Upper lobe of right lung (tissue), 1 donor: ENCODE measurements around the gene DTNBP1. TPM values are rescaled to one million over a fixed set of nuclear protein-coding genes. Genes with fewer than 3 reads are reported as not detected.

Experiments
- ATAC-seq: fragments of 200-7000 bp; cut with Tn5 transposase; one replicate; pipeline ENCODE4 v1.9.1; 2020; ENCODE audit warnings: mild to moderate bottlenecking, moderate library complexity
- DNase-seq: peaks from one replicate; pipeline ENCODE4 v3.0.0-alpha.2; 2020
- H3K27ac ChIP-seq: fragments of 200-600 bp; one replicate; pipeline ENCODE4 v1.8.0; 2022
- H3K27me3 ChIP-seq: fragments of 200-600 bp; one replicate; pipeline ENCODE4 v1.8.0; 2022; ENCODE audit warnings: mild to moderate bottlenecking
- H3K36me3 ChIP-seq: fragments of 200-600 bp; one replicate; pipeline ENCODE4 v1.8.0; 2022
- H3K4me1 ChIP-seq: fragments of 200-600 bp; one replicate; pipeline ENCODE4 v1.8.0; 2022
- H3K4me3 ChIP-seq: fragments of 200-600 bp; one replicate; pipeline ENCODE4 v1.8.0; 2022; ENCODE audit warnings: mild to moderate bottlenecking
- H3K9me3 ChIP-seq: fragments of 200-600 bp; one replicate; pipeline ENCODE4 v1.8.0; 2022
- intact Hi-C: fragments of 100-400 bp; cut with DNase I; formaldehyde crosslinking; loops from one replicate; pipeline ENCODE4 v1.11.0; 2022
- total RNA-seq: library from RNA; stranded (reverse); fragmentation: NEBNext Ultra II Directional; extraction: Animal tissue kit (Norgen Biotek cat#: 25700); gene quantifications from one replicate; pipeline ENCODE4 v1.2.1, GENCODE V29; 2021
- TF ChIP-seq, protein P1 (sequence below): fragments of 200-600 bp; IDR thresholded peaks from one replicate; pipeline ENCODE4 v1.8.0; 2022; ENCODE audit warnings: antibody characterized with exemption
- donor health status: DM: no; HTN: yes; CAD: no; lungs with severe emphysema.

Gene DTNBP1
- total RNA-seq, 1 donor from 2014 or later: 25.9 TPM

DNA sequence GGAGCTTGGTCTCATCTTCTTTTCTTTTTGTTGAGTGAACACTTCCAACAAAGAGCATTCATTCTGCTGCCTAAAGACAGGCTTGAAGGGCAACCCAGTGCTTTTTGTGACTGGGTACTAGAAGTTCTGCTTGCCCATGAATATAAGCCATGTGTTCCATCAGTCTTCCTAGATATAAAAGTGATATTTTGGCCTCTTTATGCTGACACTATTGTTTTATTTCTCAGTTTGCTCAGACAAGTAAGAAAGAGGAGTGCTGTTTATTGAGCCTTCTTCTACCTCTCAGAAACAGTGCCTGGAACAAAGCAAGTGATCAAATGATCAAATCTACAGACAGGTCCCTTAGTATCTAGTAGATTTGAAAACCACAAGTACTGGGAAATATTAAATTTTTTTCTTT is 2.4 kb upstream of the DTNBP1 start:
- Histone ChIP-seq H3K27me3 (no peaks in the 10 kb centered on the region), H3K27ac (no peak overlapping the region), H3K9me3 (no peaks in the 10 kb centered on the region), H3K4me1 (peaks cover 17% of the 10 kb centered on the region), H3K4me3 (no peak overlapping the region), H3K36me3 (no peaks in the 10 kb centered on the region)
- DNase-seq (no peak), ATAC-seq (no peak)
- TF ChIP-seq, protein P1, sequence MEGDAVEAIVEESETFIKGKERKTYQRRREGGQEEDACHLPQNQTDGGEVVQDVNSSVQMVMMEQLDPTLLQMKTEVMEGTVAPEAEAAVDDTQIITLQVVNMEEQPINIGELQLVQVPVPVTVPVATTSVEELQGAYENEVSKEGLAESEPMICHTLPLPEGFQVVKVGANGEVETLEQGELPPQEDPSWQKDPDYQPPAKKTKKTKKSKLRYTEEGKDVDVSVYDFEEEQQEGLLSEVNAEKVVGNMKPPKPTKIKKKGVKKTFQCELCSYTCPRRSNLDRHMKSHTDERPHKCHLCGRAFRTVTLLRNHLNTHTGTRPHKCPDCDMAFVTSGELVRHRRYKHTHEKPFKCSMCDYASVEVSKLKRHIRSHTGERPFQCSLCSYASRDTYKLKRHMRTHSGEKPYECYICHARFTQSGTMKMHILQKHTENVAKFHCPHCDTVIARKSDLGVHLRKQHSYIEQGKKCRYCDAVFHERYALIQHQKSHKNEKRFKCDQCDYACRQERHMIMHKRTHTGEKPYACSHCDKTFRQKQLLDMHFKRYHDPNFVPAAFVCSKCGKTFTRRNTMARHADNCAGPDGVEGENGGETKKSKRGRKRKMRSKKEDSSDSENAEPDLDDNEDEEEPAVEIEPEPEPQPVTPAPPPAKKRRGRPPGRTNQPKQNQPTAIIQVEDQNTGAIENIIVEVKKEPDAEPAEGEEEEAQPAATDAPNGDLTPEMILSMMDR: no peak
- intact Hi-C loops: no loop called here

DNA sequence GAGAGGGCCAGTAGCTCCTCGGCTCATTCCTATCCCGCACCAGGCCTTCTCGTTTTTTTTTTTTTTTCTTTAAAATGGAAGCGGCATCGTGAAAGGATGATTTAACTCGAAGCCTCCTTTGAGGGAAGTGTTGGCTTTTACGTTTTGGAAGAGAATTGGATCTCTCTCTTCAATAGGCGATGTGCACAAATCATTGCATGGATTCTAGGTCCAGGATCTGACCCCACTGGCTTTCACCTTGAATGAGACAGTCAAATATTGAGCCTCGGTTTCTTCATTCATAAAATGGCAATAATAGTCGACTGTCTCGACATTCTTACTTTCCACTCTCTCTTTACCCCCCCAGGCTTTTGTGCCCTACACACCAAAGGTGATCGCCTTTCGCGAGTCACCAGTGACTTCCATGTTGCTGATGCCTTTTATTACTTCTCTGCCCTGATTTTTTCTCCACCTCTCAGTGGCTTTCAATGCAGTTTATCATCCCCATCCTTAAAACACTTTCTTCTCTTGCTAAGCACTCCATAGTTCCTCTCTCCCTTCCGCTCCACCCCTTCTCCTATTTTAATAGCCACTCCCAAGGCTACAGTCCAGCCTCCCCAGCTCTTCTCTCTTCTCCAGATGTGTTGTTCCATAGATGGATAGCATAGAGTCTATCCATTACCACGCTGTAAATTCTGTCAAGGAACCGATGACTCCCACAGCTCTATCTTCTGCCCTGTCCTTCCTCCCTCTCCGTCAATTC is 473 bp upstream of the DTNBP1 start:
- peak overlapping the region; percentile 95 for H3K4me3 ChIP-seq
- ATAC-seq (peak; percentile 5), DNase-seq (no peak)
- H3K4me1 ChIP-seq: peaks cover 17% of the 10 kb centered on the region
- no peaks in the 10 kb centered on the region for H3K9me3 ChIP-seq
- H3K36me3 ChIP-seq: peaks cover 7% of the 10 kb centered on the region
- TF ChIP-seq, protein P1: no peak
- intact Hi-C loops: no loop called here
- H3K27me3 ChIP-seq: no peaks in the 10 kb centered on the region
- H3K27ac ChIP-seq: no peak overlapping the region

DNA sequence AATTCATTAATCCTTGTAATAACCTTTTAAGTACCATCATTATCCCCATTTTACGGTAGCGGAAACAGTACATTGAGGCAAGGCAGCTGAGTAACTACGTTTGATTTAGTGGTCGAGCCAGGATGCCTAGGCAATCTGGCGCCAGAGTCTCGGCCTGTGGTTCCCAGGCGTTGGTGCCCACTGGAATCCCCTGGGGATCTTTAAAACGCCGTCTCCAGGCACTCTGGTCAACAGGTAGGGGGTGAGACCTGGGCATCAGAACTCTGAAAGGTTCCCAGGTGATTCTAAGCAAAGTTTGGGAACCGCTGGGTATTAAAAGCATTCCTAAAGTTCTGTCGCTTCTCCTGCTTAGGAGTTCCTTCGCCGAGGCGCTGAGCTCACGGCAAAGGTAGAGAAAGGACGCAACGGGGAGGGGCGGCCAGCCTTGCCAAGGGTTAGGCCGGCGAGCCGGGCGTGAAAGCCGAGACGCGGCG is 939 bp downstream of the DTNBP1 start:
- no peak for ATAC-seq

DNA sequence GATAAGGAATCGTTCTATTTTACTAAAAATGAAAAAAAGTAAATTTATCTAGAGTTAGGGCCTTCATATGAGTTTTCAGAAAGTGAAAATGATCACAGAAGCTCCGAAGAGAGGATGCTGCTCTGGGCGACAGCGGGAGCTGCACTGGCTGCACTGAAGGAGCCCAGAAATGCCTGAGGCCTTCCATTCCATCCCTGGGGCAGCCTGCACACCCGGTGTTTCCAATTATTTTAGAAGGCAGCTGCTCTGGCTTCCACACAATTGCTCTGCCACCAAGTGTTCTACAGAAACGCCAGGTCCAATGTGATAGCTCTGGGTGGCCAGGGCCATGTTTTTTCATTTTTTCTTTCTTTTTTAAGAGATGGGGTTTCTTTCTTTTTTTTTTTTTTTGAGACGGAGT is 3.6 kb downstream of the DTNBP1 start:
- H3K36me3 ChIP-seq: peaks cover 7% of the 10 kb centered on the region
- no peak overlapping the region for H3K4me3 ChIP-seq
- intact Hi-C loops: no loop called here
- DNase-seq (no peak), ATAC-seq (no peak)
- no peaks in the 10 kb centered on the region for H3K27me3 ChIP-seq
- H3K27ac ChIP-seq: no peak overlapping the region
- H3K9me3 ChIP-seq: no peaks in the 10 kb centered on the region
- TF ChIP-seq, protein P1: no peak
- peaks cover 17% of the 10 kb centered on the region for H3K4me1 ChIP-seq

More for the DNA sequence above, 939 bp downstream of the DTNBP1 start:
- Histone ChIP-seq H3K27ac (peak overlapping the region; percentile 85), H3K4me1 (peaks cover 17% of the 10 kb centered on the region), H3K9me3 (no peaks in the 10 kb centered on the region), H3K4me3 (peak overlapping the region; percentile 95), H3K36me3 (peaks cover 7% of the 10 kb centered on the region), H3K27me3 (no peaks in the 10 kb centered on the region)
- TF ChIP-seq, protein P1: no peak
- DNase-seq: no peak
- intact Hi-C loops: no loop called here

DNA sequence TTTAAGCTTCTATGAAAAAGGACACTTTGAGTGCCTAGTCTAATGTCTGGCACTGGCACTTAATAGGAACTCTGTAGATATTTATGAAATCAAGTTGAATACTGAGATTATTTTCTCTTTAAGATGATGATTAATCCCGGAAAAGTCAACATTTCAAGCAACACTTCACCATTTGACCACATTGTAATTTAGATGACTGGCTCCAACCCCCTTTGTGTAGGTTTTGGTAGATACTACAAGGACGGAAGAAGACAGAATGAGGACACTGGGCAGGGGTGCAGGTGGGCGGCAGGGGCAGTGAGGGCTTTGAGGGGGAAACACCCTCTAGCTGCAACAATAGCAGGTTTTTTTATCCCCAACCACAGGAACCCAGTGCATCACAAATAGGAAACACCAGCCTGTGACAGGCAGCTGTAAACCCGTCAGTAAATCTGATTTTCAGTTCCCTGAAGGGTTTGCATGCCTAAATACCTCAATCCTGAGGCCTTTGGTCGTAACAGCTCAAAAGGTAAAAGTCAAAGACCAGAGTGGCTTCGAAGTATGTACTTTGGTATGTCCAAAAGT is 4.6 kb downstream of the DTNBP1 start:
- Histone ChIP-seq H3K9me3 (no peaks in the 10 kb centered on the region), H3K27ac (no peak overlapping the region), H3K4me3 (no peak overlapping the region), H3K36me3 (peaks cover 7% of the 10 kb centered on the region), H3K4me1 (peaks cover 14% of the 10 kb centered on the region), H3K27me3 (no peaks in the 10 kb centered on the region)
- intact Hi-C loops: no loop called here
- TF ChIP-seq, protein P1: no peak
- DNase-seq (no peak), ATAC-seq (no peak)
